ENCODE data around the gene ADO. TPM values are rescaled to one million over a fixed set of nuclear protein-coding genes. Genes with fewer than 3 reads are reported as not detected.

ADO gene
- total and polyA plus RNA-seq, 2 donors: 13.5 to 17.1 TPM

- Histone ChIP-seq H3K4me1 (ENCODE audit: control insufficient read depth in 2 of 2, insufficient read depth in 2 of 2, low read length in 2 of 2) (no peaks in the 10 kb centered on the region), H3K27ac (ENCODE audit: low read depth in 1 of 2, low read length in 1 of 2) (no peak overlapping the region), H3K9me3 (ENCODE audit: control insufficient read depth in 2 of 2, insufficient read depth in 1 of 2, low read length in 1 of 2) (peaks cover 0 to 2% of the 10 kb centered on the region in 2 donors), H3K36me3 (ENCODE audit: control insufficient read depth in 2 of 2, insufficient read depth in 2 of 2, low read length in 1 of 2) (no peaks in the 10 kb centered on the region), H3K4me3 (ENCODE audit: low read length in 2 of 2) (no peak overlapping the region), H3K27me3 (ENCODE audit: control insufficient read depth in 2 of 2, insufficient read depth in 1 of 2, low read length in 1 of 2) (no peaks in the 10 kb centered on the region)
- 91% methylated on average over 9 of the region's 9 CpGs for WGBS
- no peak for DNase-seq (ENCODE audit: low read depth in 6 of 9, low spot score in 9 of 9)
These were observed 15.6 kb upstream of the ADO start for GRCh38 chr10:62788861-62789467.

DNA sequence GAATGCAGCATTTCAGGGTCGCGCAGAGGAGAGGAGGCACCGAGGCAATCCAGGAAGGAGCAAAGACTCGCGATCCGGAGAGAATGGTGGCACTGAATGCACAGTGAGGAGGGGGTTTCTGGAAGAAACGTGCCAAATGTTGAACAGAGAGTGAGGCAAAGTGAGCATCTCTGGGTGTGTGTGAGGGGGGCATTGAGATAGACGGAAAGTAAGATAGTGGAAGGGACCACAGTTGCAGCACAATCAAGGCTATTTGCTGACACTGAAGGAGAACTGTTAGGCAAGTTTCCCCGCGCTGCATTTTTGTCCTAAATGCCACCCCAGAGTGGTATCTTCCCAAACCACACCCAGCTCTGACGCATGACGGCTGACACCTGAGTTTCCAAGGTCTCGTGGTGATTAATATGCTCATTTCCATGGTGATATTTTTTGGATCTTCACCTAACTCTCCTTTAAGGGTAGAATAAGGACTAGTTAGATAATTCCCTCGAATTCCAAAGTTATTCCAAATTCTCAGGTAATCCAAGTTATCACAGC, 14.4 kb upstream of the ADO start:
- Histone ChIP-seq H3K27me3 (ENCODE audit: control insufficient read depth in 2 of 2, insufficient read depth in 1 of 2, low read length in 1 of 2) (no peaks in the 10 kb centered on the region), H3K4me3 (ENCODE audit: low read length in 2 of 2) (no peak overlapping the region), H3K27ac (ENCODE audit: low read depth in 1 of 2, low read length in 1 of 2) (no peak overlapping the region), H3K36me3 (ENCODE audit: control insufficient read depth in 2 of 2, insufficient read depth in 2 of 2, low read length in 1 of 2) (no peaks in the 10 kb centered on the region), H3K4me1 (ENCODE audit: control insufficient read depth in 2 of 2, insufficient read depth in 2 of 2, low read length in 2 of 2) (no peaks in the 10 kb centered on the region), H3K9me3 (ENCODE audit: control insufficient read depth in 2 of 2, insufficient read depth in 1 of 2, low read length in 1 of 2) (peaks cover 0 to 2% of the 10 kb centered on the region in 2 donors)
- WGBS: 88% methylated on average over 14 of the region's 14 CpGs
- no peak for DNase-seq (ENCODE audit: low read depth in 6 of 9, low spot score in 9 of 9)

- Histone ChIP-seq H3K36me3 (ENCODE audit: control insufficient read depth in 2 of 2, insufficient read depth in 2 of 2, low read length in 1 of 2) (no peaks in the 10 kb centered on the region), H3K4me1 (ENCODE audit: control insufficient read depth in 2 of 2, insufficient read depth in 2 of 2, low read length in 2 of 2) (no peaks in the 10 kb centered on the region), H3K27me3 (ENCODE audit: control insufficient read depth in 2 of 2, insufficient read depth in 1 of 2, low read length in 1 of 2) (no peaks in the 10 kb centered on the region), H3K27ac (ENCODE audit: low read depth in 1 of 2, low read length in 1 of 2) (no peak overlapping the region), H3K4me3 (ENCODE audit: low read length in 2 of 2) (no peak overlapping the region), H3K9me3 (ENCODE audit: control insufficient read depth in 2 of 2, insufficient read depth in 1 of 2, low read length in 1 of 2) (peaks cover 0 to under 1% of the 10 kb centered on the region in 2 donors)
- WGBS: 94% methylated on average over 2 of the region's 2 CpGs
- no peak for DNase-seq (ENCODE audit: low read depth in 6 of 9, low spot score in 9 of 9)
These were observed 13.9 kb upstream of the ADO start for GRCh38 chr10:62790571-62790970.

GRCh38 chr10:62792261-62792660, 12.3 kb upstream of the ADO start:
- H3K36me3 ChIP-seq (ENCODE audit: control insufficient read depth in 2 of 2, insufficient read depth in 2 of 2, low read length in 1 of 2): no peaks in the 10 kb centered on the region
- no peaks in the 10 kb centered on the region for H3K9me3 ChIP-seq (ENCODE audit: control insufficient read depth in 2 of 2, insufficient read depth in 1 of 2, low read length in 1 of 2)
- 93% methylated on average over 5 of the region's 5 CpGs for WGBS
- peaks cover 4 to 5% of the 10 kb centered on the region in 2 donors for H3K27me3 ChIP-seq (ENCODE audit: control insufficient read depth in 2 of 2, insufficient read depth in 1 of 2, low read length in 1 of 2)
- no peak overlapping the region for H3K4me3 ChIP-seq (ENCODE audit: low read length in 2 of 2)
- no peak for DNase-seq (ENCODE audit: low read depth in 6 of 9, low spot score in 9 of 9)
- H3K4me1 ChIP-seq (ENCODE audit: control insufficient read depth in 2 of 2, insufficient read depth in 2 of 2, low read length in 2 of 2): no peaks in the 10 kb centered on the region
- H3K27ac ChIP-seq (ENCODE audit: low read depth in 1 of 2, low read length in 1 of 2): no peak overlapping the region

DNA sequence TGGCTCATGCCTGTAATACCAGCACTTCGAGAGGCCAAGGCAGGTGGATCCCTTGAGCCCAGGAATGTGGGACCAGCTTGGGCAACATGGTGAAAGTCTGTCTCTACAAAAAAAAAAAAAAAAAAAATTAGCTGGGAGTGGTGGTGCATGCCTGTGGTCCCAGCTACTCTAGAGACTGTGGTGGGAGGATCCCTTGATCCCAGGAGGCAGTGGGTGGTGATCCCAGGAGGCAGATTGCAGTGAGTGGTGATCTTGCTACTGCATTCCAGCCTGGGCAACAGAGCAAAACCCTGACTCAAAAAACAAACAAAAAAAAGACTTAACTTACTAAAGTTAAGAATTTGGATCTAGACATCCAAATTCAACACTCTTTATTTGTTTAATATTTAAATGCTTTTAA, 10.2 kb upstream of the ADO start:
- no peak for DNase-seq (ENCODE audit: low read depth in 6 of 9, low spot score in 9 of 9)
- H3K9me3 ChIP-seq (ENCODE audit: control insufficient read depth in 2 of 2, insufficient read depth in 1 of 2, low read length in 1 of 2): no peaks in the 10 kb centered on the region
- H3K36me3 ChIP-seq (ENCODE audit: control insufficient read depth in 2 of 2, insufficient read depth in 2 of 2, low read length in 1 of 2): no peaks in the 10 kb centered on the region
- no peaks in the 10 kb centered on the region for H3K4me1 ChIP-seq (ENCODE audit: control insufficient read depth in 2 of 2, insufficient read depth in 2 of 2, low read length in 2 of 2)
- H3K27ac ChIP-seq (ENCODE audit: low read depth in 1 of 2, low read length in 1 of 2): no peak overlapping the region
- H3K4me3 ChIP-seq (ENCODE audit: low read length in 2 of 2): no peak overlapping the region
- 94% methylated on average over 1 of the region's 1 CpG for WGBS
- peaks cover 4 to 5% of the 10 kb centered on the region in 2 donors for H3K27me3 ChIP-seq (ENCODE audit: control insufficient read depth in 2 of 2, insufficient read depth in 1 of 2, low read length in 1 of 2)

DNA sequence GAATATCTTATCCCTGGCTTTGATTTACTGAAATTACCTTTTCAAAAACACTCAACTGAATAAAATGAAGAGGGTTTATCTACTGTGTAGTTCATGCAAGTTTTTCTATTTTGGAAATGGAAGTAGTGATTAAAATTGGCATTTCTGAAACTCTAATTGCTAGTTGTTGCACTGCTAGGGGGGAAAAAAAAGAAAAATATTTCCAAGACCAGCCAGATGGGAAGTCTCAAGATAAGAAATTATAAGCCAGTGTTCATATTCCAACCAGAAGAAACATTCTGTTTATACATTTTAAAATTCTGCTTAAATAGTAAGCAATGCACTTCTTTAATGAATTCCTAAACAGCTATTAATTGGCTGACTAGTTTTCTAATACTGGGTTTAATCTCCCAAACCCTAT, 9.4 kb upstream of the ADO start:
- Histone ChIP-seq H3K27me3 (ENCODE audit: control insufficient read depth in 2 of 2, insufficient read depth in 1 of 2, low read length in 1 of 2) (peaks cover 4 to 5% of the 10 kb centered on the region in 2 donors), H3K9me3 (ENCODE audit: control insufficient read depth in 2 of 2, insufficient read depth in 1 of 2, low read length in 1 of 2) (no peaks in the 10 kb centered on the region), H3K27ac (ENCODE audit: low read depth in 1 of 2, low read length in 1 of 2) (no peak overlapping the region), H3K4me1 (ENCODE audit: control insufficient read depth in 2 of 2, insufficient read depth in 2 of 2, low read length in 2 of 2) (no peaks in the 10 kb centered on the region), H3K36me3 (ENCODE audit: control insufficient read depth in 2 of 2, insufficient read depth in 2 of 2, low read length in 1 of 2) (no peaks in the 10 kb centered on the region), H3K4me3 (ENCODE audit: low read length in 2 of 2) (no peak overlapping the region)
- no peak for DNase-seq (ENCODE audit: low read depth in 6 of 9, low spot score in 9 of 9)

DNA sequence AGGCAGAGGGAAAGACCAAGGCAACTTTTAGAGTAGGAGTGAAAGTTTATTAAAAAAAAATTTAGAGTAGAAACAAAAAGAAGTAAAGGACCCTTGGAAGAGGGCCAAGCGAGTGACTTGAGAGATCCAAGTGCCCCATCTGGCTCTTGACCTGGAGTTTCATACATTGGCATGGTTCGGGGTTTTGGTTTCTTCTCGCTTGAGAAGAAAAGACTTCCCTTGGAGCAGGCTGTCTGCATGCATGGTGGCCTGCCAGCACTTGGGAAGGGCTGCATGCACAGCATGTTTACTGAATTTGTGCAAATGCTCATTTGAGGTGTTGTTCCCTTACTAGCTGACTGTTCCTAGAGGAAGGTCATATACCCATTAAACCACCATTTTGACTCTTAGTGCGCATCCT, 8.8 kb upstream of the ADO start:
- no peaks in the 10 kb centered on the region for H3K4me1 ChIP-seq (ENCODE audit: control insufficient read depth in 2 of 2, insufficient read depth in 2 of 2, low read length in 2 of 2)
- WGBS: 94% methylated on average over 4 of the region's 4 CpGs
- no peaks in the 10 kb centered on the region for H3K9me3 ChIP-seq (ENCODE audit: control insufficient read depth in 2 of 2, insufficient read depth in 1 of 2, low read length in 1 of 2)
- no peak overlapping the region for H3K4me3 ChIP-seq (ENCODE audit: low read length in 2 of 2)
- no peak for DNase-seq (ENCODE audit: low read depth in 6 of 9, low spot score in 9 of 9)
- H3K36me3 ChIP-seq (ENCODE audit: control insufficient read depth in 2 of 2, insufficient read depth in 2 of 2, low read length in 1 of 2): no peaks in the 10 kb centered on the region
- H3K27ac ChIP-seq (ENCODE audit: low read depth in 1 of 2, low read length in 1 of 2): no peak overlapping the region
- peaks cover 5 to 7% of the 10 kb centered on the region in 2 donors for H3K27me3 ChIP-seq (ENCODE audit: control insufficient read depth in 2 of 2, insufficient read depth in 1 of 2, low read length in 1 of 2)

DNA sequence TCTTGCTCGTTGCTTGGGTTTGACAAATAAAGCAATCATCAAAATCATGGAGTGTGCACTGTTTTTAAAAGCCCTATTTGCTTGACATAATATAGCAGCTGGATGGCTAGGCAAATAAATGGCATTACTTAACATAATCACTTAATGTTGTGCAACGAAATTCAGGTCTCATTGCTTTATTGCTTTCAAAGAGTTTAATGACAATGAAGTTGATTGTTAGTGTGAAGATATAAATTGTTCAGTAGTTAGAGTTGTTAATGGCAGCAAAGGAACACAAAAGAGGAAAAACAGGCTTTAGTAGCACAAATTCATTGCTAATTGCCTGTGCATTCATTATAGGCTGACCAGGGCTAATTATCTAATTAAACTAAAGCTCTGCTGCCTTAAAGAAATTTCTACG, 7.6 kb upstream of the ADO start:
- no peak for DNase-seq (ENCODE audit: low read depth in 6 of 9, low spot score in 9 of 9)
- 95% methylated on average over 3 of the region's 3 CpGs for WGBS
- no peak overlapping the region for H3K4me3 ChIP-seq (ENCODE audit: low read length in 2 of 2)
- H3K36me3 ChIP-seq (ENCODE audit: control insufficient read depth in 2 of 2, insufficient read depth in 2 of 2, low read length in 1 of 2): no peaks in the 10 kb centered on the region
- no peaks in the 10 kb centered on the region for H3K9me3 ChIP-seq (ENCODE audit: control insufficient read depth in 2 of 2, insufficient read depth in 1 of 2, low read length in 1 of 2)
- H3K27ac ChIP-seq (ENCODE audit: low read depth in 1 of 2, low read length in 1 of 2): no peak overlapping the region
- H3K4me1 ChIP-seq (ENCODE audit: control insufficient read depth in 2 of 2, insufficient read depth in 2 of 2, low read length in 2 of 2): no peaks in the 10 kb centered on the region
- H3K27me3 ChIP-seq (ENCODE audit: control insufficient read depth in 2 of 2, insufficient read depth in 1 of 2, low read length in 1 of 2): peaks cover 5 to 7% of the 10 kb centered on the region in 2 donors

- Histone ChIP-seq H3K27ac (ENCODE audit: low read depth in 1 of 2, low read length in 1 of 2) (no peak overlapping the region), H3K4me3 (ENCODE audit: low read length in 2 of 2) (no peak overlapping the region), H3K36me3 (ENCODE audit: control insufficient read depth in 2 of 2, insufficient read depth in 2 of 2, low read length in 1 of 2) (no peaks in the 10 kb centered on the region), H3K4me1 (ENCODE audit: control insufficient read depth in 2 of 2, insufficient read depth in 2 of 2, low read length in 2 of 2) (peaks cover 13 to 14% of the 10 kb centered on the region in 2 donors), H3K9me3 (ENCODE audit: control insufficient read depth in 2 of 2, insufficient read depth in 1 of 2, low read length in 1 of 2) (no peaks in the 10 kb centered on the region), H3K27me3 (ENCODE audit: control insufficient read depth in 2 of 2, insufficient read depth in 1 of 2, low read length in 1 of 2) (peaks cover 0 to 6% of the 10 kb centered on the region in 2 donors)
- WGBS: 97% methylated on average over 3 of the region's 3 CpGs
- DNase-seq (ENCODE audit: low read depth in 6 of 9, low spot score in 9 of 9): no peak
These were observed 2.6 kb upstream of the ADO start for GRCh38 chr10:62801871-62802270.
